IMR-90 (cell line): Measurements from ENCODE around the gene CD151. TPM values are rescaled to one million over a fixed set of nuclear protein-coding genes. Genes with fewer than 3 reads are reported as not detected.

Experiments used
- ATAC-seq: fragments of 200-7000 bp; cut with Tn5 transposase; 2 replicates; pipeline ENCODE4 v1.9.1; 2020; ENCODE audit warnings: low read depth, mild to moderate bottlenecking, moderate library complexity
- BruUV-seq: library from RNA; stranded (reverse); fragments of 400-500 nt; replicated peaks from 2 replicates; lab custom pipeline; 2021; lab: Mats Ljungman, UMichigan
- CTCF ChIA-PET: fragments of 300-600 bp; formaldehyde crosslinking; extraction: SDS; loops from one replicate; lab custom pipeline; 2021; ENCODE audit warnings: antibody characterized with exemption; lab: Yijun Ruan, JAX
- POLR2A ChIA-PET: fragments of 300-600 bp; sonication (Branson Sonifier 250); formaldehyde crosslinking; loops from one replicate; lab custom pipeline; 2022; ENCODE audit warnings: antibody characterized with exemption; ENCODE audit not compliant: unreplicated experiment; lab: Charles Lee
- DNase-seq: peaks from one replicate; pipeline ENCODE4 v3.0.0; 2013
- H2AFZ ChIP-seq: replicated peaks from 2 replicates; pipeline ENCODE3; 2013; ENCODE audit warnings: low read length, mild to moderate bottlenecking; ENCODE audit not compliant: poor library complexity
- H2AK5ac ChIP-seq: 2 replicates; pipeline ENCODE4 v1.6.1; 2013; ENCODE audit warnings: low read depth, low read length, inconsistent platforms
- H2AK9ac ChIP-seq: replicated peaks from 2 replicates; pipeline ENCODE3; 2013; ENCODE audit warnings: mild to moderate bottlenecking, low read depth, low read length, moderate library complexity; ENCODE audit not compliant: poor library complexity
- H2BK120ac ChIP-seq: 2 replicates; pipeline ENCODE4 v1.6.1; 2013; ENCODE audit warnings: low read depth, low read length, inconsistent platforms
- H2BK15ac ChIP-seq: 3 replicates; pipeline ENCODE4 v1.6.1; 2013; ENCODE audit warnings: low read depth, low read length, inconsistent platforms
- H2BK20ac ChIP-seq: 2 replicates; pipeline ENCODE4 v1.6.1; 2013; ENCODE audit warnings: low read depth, mild to moderate bottlenecking, inconsistent platforms, low read length, moderate library complexity
- H2BK5ac ChIP-seq: 2 replicates; pipeline ENCODE4 v1.6.1; 2013; ENCODE audit warnings: mild to moderate bottlenecking, low read depth, low read length, inconsistent platforms; ENCODE audit not compliant: poor library complexity, severe bottlenecking
- H3K14ac ChIP-seq: replicated peaks from 2 replicates; pipeline ENCODE4 v1.6.1; 2013; ENCODE audit warnings: low read depth, low read length, inconsistent platforms
- H3K18ac ChIP-seq: 2 replicates; pipeline ENCODE4 v1.6.1; 2013; ENCODE audit warnings: low read depth, low read length, control low read depth
- H3K23ac ChIP-seq: 2 replicates; pipeline ENCODE4 v1.6.1; 2013; ENCODE audit warnings: low read depth, low read length, inconsistent platforms
- H3K27ac ChIP-seq: 2 replicates; pipeline ENCODE4 v1.5.1; 2013; ENCODE audit warnings: mild to moderate bottlenecking, control low read depth, low read length; ENCODE audit not compliant: insufficient read depth
- H3K27me3 ChIP-seq: 2 replicates; pipeline ENCODE4 v1.6.1; 2013; ENCODE audit warnings: low read length; ENCODE audit not compliant: control insufficient read depth, insufficient read depth
- H3K36me3 ChIP-seq: 2 replicates; pipeline ENCODE4 v1.6.1; 2013; ENCODE audit warnings: low read length, mixed read lengths; ENCODE audit not compliant: control insufficient read depth, insufficient read depth
- H3K4ac ChIP-seq: 2 replicates; pipeline ENCODE4 v1.6.1; 2013; ENCODE audit warnings: low read depth, low read length, inconsistent platforms
- H3K4me1 ChIP-seq: 2 replicates; pipeline ENCODE4 v1.6.1; 2013; ENCODE audit warnings: low read length, mixed read lengths; ENCODE audit not compliant: control insufficient read depth, insufficient read depth
- H3K4me2 ChIP-seq: 2 replicates; pipeline ENCODE4 v1.6.1; 2013; ENCODE audit warnings: low read depth, mild to moderate bottlenecking, control low read depth, low read length, moderate library complexity
- H3K4me3 ChIP-seq: 2 replicates; pipeline ENCODE4 v1.5.1; 2013; ENCODE audit warnings: low read depth, mild to moderate bottlenecking, control low read depth, low read length, moderate library complexity; ENCODE audit not compliant: insufficient read depth
- H3K56ac ChIP-seq: 2 replicates; pipeline ENCODE4 v1.6.1; 2013; ENCODE audit warnings: low read length, inconsistent platforms; ENCODE audit not compliant: insufficient read depth; ENCODE audit errors: extremely low read depth
- H3K79me1 ChIP-seq, 2 experiments: 2 replicates each; pipeline ENCODE4 v1.6.1; 2013; ENCODE audit warnings: low read length in 2 of 2, inconsistent platforms in 1 of 2, low read depth in 1 of 2
- H3K9ac ChIP-seq: 2 replicates; pipeline ENCODE4 v1.6.1; 2013; ENCODE audit warnings: low read depth, low read length, control low read depth
- H3K9me1 ChIP-seq: 2 replicates; pipeline ENCODE4 v1.6.1; 2013; ENCODE audit warnings: low read length, inconsistent platforms; ENCODE audit not compliant: insufficient read depth
- H3K9me3 ChIP-seq: 2 replicates; pipeline ENCODE4 v1.6.1; 2013; ENCODE audit warnings: low read length; ENCODE audit not compliant: control insufficient read depth, insufficient read depth
- H4K20me1 ChIP-seq: 2 replicates; pipeline ENCODE4 v1.6.1; 2013; ENCODE audit warnings: low read length, inconsistent platforms; ENCODE audit not compliant: insufficient read depth
- H4K5ac ChIP-seq: 2 replicates; pipeline ENCODE4 v1.6.1; 2013; ENCODE audit warnings: mild to moderate bottlenecking, low read depth, low read length, control low read depth
- H4K8ac ChIP-seq, 2 experiments: 2 replicates each; pipeline ENCODE4 v1.6.1; 2013; ENCODE audit warnings: low read depth in 2 of 2, low read length in 2 of 2, control low read depth in 1 of 2, inconsistent platforms in 1 of 2
- H4K91ac ChIP-seq: 2 replicates; pipeline ENCODE4 v1.6.1; 2013; ENCODE audit warnings: low read depth, low read length, inconsistent platforms; ENCODE audit not compliant: insufficient read depth
- BHLHE40 ChIP-seq: fragments of 150-350 bp; IDR thresholded peaks from 2 replicates; pipeline ENCODE4 v1.6.1; 2016; ENCODE audit warnings: mild to moderate bottlenecking, low read depth, low read length
- CEBPB ChIP-seq: IDR thresholded peaks from 2 replicates; pipeline ENCODE4 v1.6.1; 2012; ENCODE audit warnings: low read depth, low read length, improper control_type of control experiment
- CTCF ChIP-seq: conservative IDR thresholded peaks from 2 replicates; pipeline ENCODE4 v1.5.1; 2012; ENCODE audit warnings: mild to moderate bottlenecking, low read depth, low read length, improper control_type of control experiment
- MXI1 ChIP-seq: IDR thresholded peaks from 2 replicates; pipeline ENCODE4 v1.6.1; 2012; ENCODE audit warnings: low read depth, mild to moderate bottlenecking, low read length, moderate library complexity, borderline replicate concordance
- NFE2L2 ChIP-seq: fragments of 150-350 bp; IDR thresholded peaks from 2 replicates; pipeline ENCODE4 v1.6.1; 2016; ENCODE audit warnings: low read depth, mild to moderate bottlenecking, low read length
- RCOR1 ChIP-seq: IDR thresholded peaks from 2 replicates; pipeline ENCODE4 v1.6.1; 2012; ENCODE audit warnings: mild to moderate bottlenecking, low read length, improper control_type of control experiment; ENCODE audit not compliant: insufficient replicate concordance
- RFX5 ChIP-seq: IDR thresholded peaks from 2 replicates; pipeline ENCODE4 v1.8.0; 2012; ENCODE audit warnings: low read depth, mild to moderate bottlenecking, low read length, moderate library complexity
- WGBS, 2 experiments: methylation state at CpG; one replicate each; pipeline versions ENCODE4 v1.1.5 to v1.1.7; 2013; ENCODE audit warnings: missing lambda C conversion rate in 2 of 2; ENCODE audit not compliant: insufficient read length in 1 of 2; ENCODE audit errors: extremely low coverage in 2 of 2; 5-methylcytosine and 5-hydroxymethylcytosine counted together
- dilution Hi-C: fragments of 300-500 bp; cut with HindIII; formaldehyde crosslinking; loops from one replicate; pipeline ENCODE4 v1.14.3; 2018; ENCODE audit warnings: low sequenced_read_pairs; ENCODE audit not compliant: unreplicated experiment
- in situ Hi-C: fragments of 300-500 bp; cut with MboI; formaldehyde crosslinking; loops from 3 replicates; pipeline ENCODE4 v1.14.3; 2019; ENCODE audit warnings: low sequenced_read_pairs, inconsistent platforms, mixed read lengths
- intact Hi-C: fragments of 100-400 bp; cut with micrococcal nuclease; formaldehyde crosslinking; loops from 2 replicates; pipeline ENCODE4 v1.10.0; 2022
- polyA plus RNA-seq, 3 experiments: library from polyadenylated mRNA; depleted of rRNA; stranded (reverse); fragments of >200 nt; gene quantifications; 2 replicates each; pipeline ENCODE4 v1.2.3, GENCODE V29; 2012; ENCODE audit warnings: low replicate concordance in 1 of 3
- total RNA-seq: library from RNA; depleted of rRNA; stranded (reverse); fragments of >200 nt; gene quantifications from 2 replicates; pipeline ENCODE4 v1.2.3, GENCODE V29; 2012
- TF ChIP-seq, protein P1 (sequence below): fragments of 150-350 bp; IDR thresholded peaks from 2 replicates; pipeline ENCODE4 v1.6.1; 2017; ENCODE audit warnings: mild to moderate bottlenecking, antibody characterized with exemption, low read length, low read depth
- TF ChIP-seq, protein P2 (sequence below): fragments of 150-350 bp; IDR thresholded peaks from 2 replicates; pipeline ENCODE4 v1.6.1; 2016; ENCODE audit warnings: low read depth, mild to moderate bottlenecking, low read length, moderate library complexity, borderline replicate concordance

CD151 gene
- total and polyA plus RNA-seq, 2 of the 4 experiments (the other 2 are of a cell fraction), result 1,150 to 1,267 TPM

- dilution Hi-C loops, result no loop called here
- ATAC-seq (no peak), DNase-seq (no peak)
- Histone ChIP-seq H2AK9ac (no peak overlapping the region), H3K4ac (no peak overlapping the region), H3K36me3 (peaks cover 52% of the 10 kb centered on the region), H4K5ac (no peak overlapping the region), H3K4me3 (no peak overlapping the region), H3K79me1 (peaks cover 14 to 69% of the 10 kb centered on the region in 2 experiments; a peak in 3 of 4 replicates), H3K4me1 (peaks cover 26% of the 10 kb centered on the region), H2AK5ac (no peak overlapping the region), H3K9me3 (no peaks in the 10 kb centered on the region), H4K91ac (no peak overlapping the region), H3K23ac (no peak overlapping the region), H2BK20ac (no peak overlapping the region), H3K27ac (no peak overlapping the region), H2AFZ (no peak overlapping the region), H3K4me2 (no peak overlapping the region), H4K20me1 (peaks cover 79% of the 10 kb centered on the region), H3K9ac (no peak overlapping the region), H3K14ac (no peak overlapping the region), H3K56ac (no peak overlapping the region), H3K18ac (no peak overlapping the region), H2BK15ac (no peak overlapping the region), H2BK5ac (no peak overlapping the region), H3K27me3 (no peaks in the 10 kb centered on the region), H2BK120ac (no peak overlapping the region), H3K9me1 (peaks cover 23% of the 10 kb centered on the region), H4K8ac (no peak overlapping the region)
- intact Hi-C loops, result no loop called here
- BruUV-seq, result no TSS peak
- no CpG with 5 or more reads among the region's 5 CpGs for WGBS, 2 experiments
- ChIA-PET POLR2A (interaction anchor here (1.8 kb wide), 1 partner anchor 20 kb away, joined by 5 read pairs; the partner anchor contains the start of gene PNPLA2), CTCF (interaction anchor here (1.0 kb wide), 1 partner anchor 9 kb away, joined by 3 read pairs; no protein-coding TSS in a partner anchor)
- in situ Hi-C loops, result no loop called here
- no peak for TF ChIP-seq RFX5
- no peak for TF ChIP-seq MXI1
- no peak for TF ChIP-seq RCOR1
- TF ChIP-seq, protein P1, sequence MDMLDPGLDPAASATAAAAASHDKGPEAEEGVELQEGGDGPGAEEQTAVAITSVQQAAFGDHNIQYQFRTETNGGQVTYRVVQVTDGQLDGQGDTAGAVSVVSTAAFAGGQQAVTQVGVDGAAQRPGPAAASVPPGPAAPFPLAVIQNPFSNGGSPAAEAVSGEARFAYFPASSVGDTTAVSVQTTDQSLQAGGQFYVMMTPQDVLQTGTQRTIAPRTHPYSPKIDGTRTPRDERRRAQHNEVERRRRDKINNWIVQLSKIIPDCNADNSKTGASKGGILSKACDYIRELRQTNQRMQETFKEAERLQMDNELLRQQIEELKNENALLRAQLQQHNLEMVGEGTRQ, result no peak
- TF ChIP-seq NFE2L2, result no peak
- TF ChIP-seq CEBPB, result no peak
- TF ChIP-seq BHLHE40, result no peak
- TF ChIP-seq, protein P2, sequence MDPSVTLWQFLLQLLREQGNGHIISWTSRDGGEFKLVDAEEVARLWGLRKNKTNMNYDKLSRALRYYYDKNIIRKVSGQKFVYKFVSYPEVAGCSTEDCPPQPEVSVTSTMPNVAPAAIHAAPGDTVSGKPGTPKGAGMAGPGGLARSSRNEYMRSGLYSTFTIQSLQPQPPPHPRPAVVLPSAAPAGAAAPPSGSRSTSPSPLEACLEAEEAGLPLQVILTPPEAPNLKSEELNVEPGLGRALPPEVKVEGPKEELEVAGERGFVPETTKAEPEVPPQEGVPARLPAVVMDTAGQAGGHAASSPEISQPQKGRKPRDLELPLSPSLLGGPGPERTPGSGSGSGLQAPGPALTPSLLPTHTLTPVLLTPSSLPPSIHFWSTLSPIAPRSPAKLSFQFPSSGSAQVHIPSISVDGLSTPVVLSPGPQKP, result no peak
- no peak for TF ChIP-seq CTCF
Observed at GRCh38 chr11:839280-839623, 6.5 kb downstream of the CD151 start.
